Cardiac septum (tissue), 1 donor: ENCODE measurements around the gene EFNA1. TPM values are rescaled to one million over a fixed set of nuclear protein-coding genes. Genes with fewer than 3 reads are reported as not detected.
A peak's percentile ranks its signal among the peaks of the same experiment; 100 is the strongest.
"Not testable (repeated sequence)": the region's sequence is repeated elsewhere in the genome, so short reads cannot be mapped to it uniquely, and the experiment has no call there.

ENCODE experiments used
- DNase-seq: peaks from one replicate; pipeline ENCODE4 v3.0.0-alpha.2; 2020; ENCODE audit warnings: low spot score
- intact Hi-C: fragments of 100-400 bp; cut with DNase I; formaldehyde crosslinking; loops from one replicate; pipeline ENCODE4 v1.14.0; 2022
- total RNA-seq: library from RNA; stranded (reverse); fragmentation: NEBNext Ultra II Directional; extraction: Animal tissue kit (Norgen Biotek cat#: 25700); gene quantifications from one replicate; pipeline ENCODE4 v1.2.1, GENCODE V29; 2021
- donor health status: DM: no; HTN: no; CAD: no.

EFNA1 gene
- total RNA-seq, 1 donor from 2014 or later: 30.2 TPM

GRCh38 chr1:155091071-155092051 is 36.3 kb upstream of the EFNA1 start:
- intact Hi-C loops: loop anchor here (1.0 kb wide), 1 partner anchor 77 kb away; no protein-coding TSS in a partner anchor

GRCh38 chr1:155092131-155092530 is 35.5 kb upstream of the EFNA1 start:
- intact Hi-C loops: no loop called here
- DNase-seq: no peak

More at GRCh38 chr1:155091071-155092051, 36.3 kb upstream of the EFNA1 start:
- DNase-seq: peak; percentile 87

GRCh38 chr1:155092641-155093040 is 35.0 kb upstream of the EFNA1 start:
- DNase-seq: no peak
- intact Hi-C loops: no loop called here

- intact Hi-C loops: loop anchor here (1.0 to 2.0 kb wide), 2 partner anchors 33 to 73 kb away; partner anchors contain the start of gene EFNA1
Observed at GRCh38 chr1:155093911-155094621, 33.6 kb upstream of the EFNA1 start.

GRCh38 chr1:155094622-155094948 is 33.1 kb upstream of the EFNA1 start:
- DNase-seq: no peak
- intact Hi-C loops: loop anchor here (1.0 to 2.0 kb wide), 2 partner anchors 32 to 73 kb away; partner anchors contain the start of gene EFNA1

More at GRCh38 chr1:155093911-155094621, 33.6 kb upstream of the EFNA1 start:
- no peak for DNase-seq

- intact Hi-C loops: no loop called here
- no peak for DNase-seq
Observed at GRCh38 chr1:155099331-155099730, 28.3 kb upstream of the EFNA1 start.

GRCh38 chr1:155103325-155103724 is 24.4 kb upstream of the EFNA1 start:
- intact Hi-C loops: no loop called here
- no peak for DNase-seq

GRCh38 chr1:155104605-155105534 is 22.8 kb upstream of the EFNA1 start:
- DNase-seq: no peak
- intact Hi-C loops: no loop called here

- DNase-seq: no peak
- intact Hi-C loops: no loop called here
Observed at GRCh38 chr1:155105604-155106011, 22.1 kb upstream of the EFNA1 start.

GRCh38 chr1:155106862-155107261 is 20.8 kb upstream of the EFNA1 start:
- intact Hi-C loops: no loop called here
- DNase-seq: no peak

GRCh38 chr1:155107309-155108264 is 20.1 kb upstream of the EFNA1 start:
- DNase-seq: no peak
- intact Hi-C loops: no loop called here

- intact Hi-C loops: no loop called here
- no peak for DNase-seq
Observed at GRCh38 chr1:155108296-155108695, 19.4 kb upstream of the EFNA1 start.

- intact Hi-C loops: no loop called here
- DNase-seq: no peak
Observed at GRCh38 chr1:155110381-155110780, 17.3 kb upstream of the EFNA1 start.

GRCh38 chr1:155110826-155111225 is 16.9 kb upstream of the EFNA1 start:
- intact Hi-C loops: no loop called here
- DNase-seq: no peak

- intact Hi-C loops: no loop called here
- DNase-seq: no peak
Observed at GRCh38 chr1:155113450-155113980, 14.2 kb upstream of the EFNA1 start.

- intact Hi-C loops: no loop called here
- DNase-seq: no peak
Observed at GRCh38 chr1:155116113-155116764, 11.4 kb upstream of the EFNA1 start.

- intact Hi-C loops: no loop called here
- no peak for DNase-seq
Observed at GRCh38 chr1:155117610-155118009, 10.1 kb upstream of the EFNA1 start.

- DNase-seq, intact Hi-C loops: not testable (repeated sequence)
Observed at GRCh38 chr1:155118090-155118489, 9.6 kb upstream of the EFNA1 start.
